OCI-LY7 (cell line): ENCODE measurements around the gene SH3YL1.

Source experiments
- EZH2phosphoT487 ChIP-seq: fragments of 200-600 bp; sonication (generic); IDR thresholded peaks from 2 replicates; pipeline ENCODE4 v1.6.1; 2018; ENCODE audit warnings: low read depth, borderline replicate concordance, mild to moderate bottlenecking, mixed run types, antibody characterized with exemption, low read length, moderate library complexity, mixed read lengths
- TF ChIP-seq, protein P1 (sequence below): fragments of 200-600 bp; sonication (generic); conservative IDR thresholded peaks from 2 replicates; pipeline ENCODE4 v1.5.1; 2014; ENCODE audit warnings: mild to moderate bottlenecking, antibody characterized with exemption, low read length, moderate library complexity, mixed read lengths

- TF ChIP-seq, protein P1, sequence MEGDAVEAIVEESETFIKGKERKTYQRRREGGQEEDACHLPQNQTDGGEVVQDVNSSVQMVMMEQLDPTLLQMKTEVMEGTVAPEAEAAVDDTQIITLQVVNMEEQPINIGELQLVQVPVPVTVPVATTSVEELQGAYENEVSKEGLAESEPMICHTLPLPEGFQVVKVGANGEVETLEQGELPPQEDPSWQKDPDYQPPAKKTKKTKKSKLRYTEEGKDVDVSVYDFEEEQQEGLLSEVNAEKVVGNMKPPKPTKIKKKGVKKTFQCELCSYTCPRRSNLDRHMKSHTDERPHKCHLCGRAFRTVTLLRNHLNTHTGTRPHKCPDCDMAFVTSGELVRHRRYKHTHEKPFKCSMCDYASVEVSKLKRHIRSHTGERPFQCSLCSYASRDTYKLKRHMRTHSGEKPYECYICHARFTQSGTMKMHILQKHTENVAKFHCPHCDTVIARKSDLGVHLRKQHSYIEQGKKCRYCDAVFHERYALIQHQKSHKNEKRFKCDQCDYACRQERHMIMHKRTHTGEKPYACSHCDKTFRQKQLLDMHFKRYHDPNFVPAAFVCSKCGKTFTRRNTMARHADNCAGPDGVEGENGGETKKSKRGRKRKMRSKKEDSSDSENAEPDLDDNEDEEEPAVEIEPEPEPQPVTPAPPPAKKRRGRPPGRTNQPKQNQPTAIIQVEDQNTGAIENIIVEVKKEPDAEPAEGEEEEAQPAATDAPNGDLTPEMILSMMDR = no peak
- no peak for TF ChIP-seq EZH2phosphoT487
Observed at GRCh38 chr2:202945-203344, 60.9 kb downstream of the SH3YL1 start.
